GM18499 (cell line): Measurements from ENCODE around the gene RNGTT.

Experiments
- ATAC-seq: cut with Tn5 transposase; IDR thresholded peaks from one replicate; pipeline ENCODE4 v1.9.1; 2021; ENCODE audit warnings: moderate number of reproducible peaks; ENCODE audit not compliant: insufficient read depth, unreplicated experiment

Gene RNGTT

GRCh38 chr6:88677356-88677755, 286.1 kb downstream of the RNGTT start:
- ATAC-seq: no peak

- no peak for ATAC-seq
These were observed 291.8 kb downstream of the RNGTT start for GRCh38 chr6:88671624-88672023.

GRCh38 chr6:88670369-88670768, 293.0 kb downstream of the RNGTT start:
- ATAC-seq: no peak

GRCh38 chr6:88669475-88669874, 293.9 kb downstream of the RNGTT start:
- ATAC-seq: no peak

GRCh38 chr6:88666901-88667300, 296.5 kb downstream of the RNGTT start:
- ATAC-seq: no peak

- ATAC-seq: no peak
These were observed 298.3 kb downstream of the RNGTT start for GRCh38 chr6:88665131-88665530.

GRCh38 chr6:88663801-88664200, 299.6 kb downstream of the RNGTT start:
- no peak for ATAC-seq

GRCh38 chr6:88662653-88663174, 300.7 kb downstream of the RNGTT start:
- no peak for ATAC-seq

- ATAC-seq: no peak
These were observed 301.2 kb downstream of the RNGTT start for GRCh38 chr6:88662163-88662580.

GRCh38 chr6:88661136-88661535, 302.3 kb downstream of the RNGTT start:
- ATAC-seq: no peak

GRCh38 chr6:88655586-88655985, 307.8 kb downstream of the RNGTT start:
- no peak for ATAC-seq

- ATAC-seq: no peak
These were observed 309.5 kb downstream of the RNGTT start for GRCh38 chr6:88653936-88654335.

- no peak for ATAC-seq
These were observed 312.0 kb downstream of the RNGTT start for GRCh38 chr6:88651400-88651799.

- no peak for ATAC-seq
These were observed 312.4 kb downstream of the RNGTT start for GRCh38 chr6:88650979-88651378.

GRCh38 chr6:88650029-88650619, 313.3 kb downstream of the RNGTT start:
- ATAC-seq: peak; percentile 92

GRCh38 chr6:88641178-88641903, 322.1 kb downstream of the RNGTT start:
- ATAC-seq: peak; percentile 88

GRCh38 chr6:88637761-88638545, 325.5 kb downstream of the RNGTT start:
- ATAC-seq: no peak

GRCh38 chr6:88636871-88637270, 326.5 kb downstream of the RNGTT start:
- no peak for ATAC-seq

GRCh38 chr6:88633782-88634181, 329.6 kb downstream of the RNGTT start:
- ATAC-seq: no peak

GRCh38 chr6:88631830-88632229, 331.6 kb downstream of the RNGTT start:
- no peak for ATAC-seq

GRCh38 chr6:88629838-88630494, 333.5 kb downstream of the RNGTT start:
- no peak for ATAC-seq
